GM03348 (cell line): Measurements from ENCODE around the gene HMCN2.

ENCODE experiments used
- DNase-seq: peaks from one replicate; pipeline ENCODE4 v3.0.0; 2012; ENCODE audit warnings: low spot score

HMCN2 gene

DNA sequence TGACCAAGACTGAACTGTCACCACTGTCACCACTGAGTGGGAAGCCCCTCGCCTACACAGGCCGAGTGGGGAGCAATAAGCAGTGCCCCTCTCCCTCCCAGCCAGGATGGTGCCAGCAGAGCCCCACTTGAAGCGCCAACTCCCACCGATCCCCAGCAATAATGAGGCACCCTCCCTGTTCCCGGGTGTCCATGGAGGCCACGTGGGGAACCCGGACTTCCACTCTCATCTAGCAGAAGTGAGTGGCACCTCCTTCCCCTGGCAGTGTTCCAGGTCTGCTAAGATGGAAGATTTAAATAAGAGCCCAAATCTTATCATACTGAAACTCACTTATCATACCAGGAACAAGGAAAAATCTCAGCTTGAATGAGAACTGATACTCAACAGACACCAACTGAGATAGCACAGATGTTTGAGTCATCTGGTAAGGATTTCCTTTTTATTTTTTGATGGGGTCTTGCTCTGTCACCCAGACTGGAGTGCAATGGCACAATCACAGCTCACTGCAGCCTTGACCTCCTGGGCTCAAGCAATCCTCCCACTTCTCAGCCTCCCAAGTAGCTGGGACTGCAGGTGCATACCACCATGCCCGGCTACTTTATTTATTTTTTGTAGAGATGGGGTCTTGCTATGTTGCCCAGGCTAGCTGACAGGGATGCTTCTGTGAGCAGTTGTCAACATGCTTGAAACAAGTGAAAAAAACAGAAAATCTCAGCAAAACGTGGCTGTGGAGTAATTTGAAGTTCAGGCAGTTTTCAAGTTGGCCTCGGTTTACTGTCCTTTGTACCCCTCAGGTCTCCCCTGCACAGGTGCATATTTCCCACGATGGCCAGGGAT, 149.6 kb downstream of the HMCN2 start:
- DNase-seq, result no peak

DNA sequence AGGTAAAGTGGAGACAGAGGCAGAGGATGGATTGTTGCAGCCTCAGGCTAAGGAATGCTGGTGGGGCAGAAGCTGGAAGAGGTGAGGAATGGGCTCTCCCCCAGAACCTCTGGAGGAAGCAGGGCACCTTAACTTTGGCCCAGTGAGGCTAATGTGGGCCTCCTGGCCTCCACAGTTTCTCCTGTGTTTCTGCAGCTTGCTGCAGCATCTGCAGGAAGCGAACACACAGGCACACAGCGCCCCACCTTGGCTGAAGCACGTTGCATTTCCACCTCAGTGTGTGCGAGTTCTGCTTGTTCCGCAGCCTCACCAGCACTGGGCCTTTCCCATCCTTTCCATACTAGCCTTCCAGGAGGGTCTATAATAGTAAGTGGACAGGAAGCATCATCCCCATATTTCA, 152.0 kb downstream of the HMCN2 start:
- no peak for DNase-seq

DNA sequence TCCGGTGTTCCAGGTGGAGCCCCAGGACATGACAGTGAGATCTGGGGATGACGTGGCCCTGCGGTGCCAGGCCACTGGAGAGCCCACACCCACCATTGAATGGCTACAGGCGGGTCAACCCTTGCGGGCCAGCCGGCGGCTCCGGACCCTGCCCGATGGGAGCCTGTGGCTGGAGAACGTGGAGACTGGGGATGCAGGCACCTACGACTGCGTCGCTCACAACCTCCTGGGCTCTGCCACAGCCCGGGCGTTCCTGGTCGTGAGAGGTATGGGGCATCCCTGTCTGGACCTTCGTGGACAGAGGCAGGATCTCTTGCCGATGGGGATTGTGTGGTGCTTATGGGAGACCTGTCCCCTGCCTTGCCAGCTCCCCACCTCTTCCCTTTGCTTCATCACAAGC, 153.2 kb downstream of the HMCN2 start:
- DNase-seq, result no peak

DNA sequence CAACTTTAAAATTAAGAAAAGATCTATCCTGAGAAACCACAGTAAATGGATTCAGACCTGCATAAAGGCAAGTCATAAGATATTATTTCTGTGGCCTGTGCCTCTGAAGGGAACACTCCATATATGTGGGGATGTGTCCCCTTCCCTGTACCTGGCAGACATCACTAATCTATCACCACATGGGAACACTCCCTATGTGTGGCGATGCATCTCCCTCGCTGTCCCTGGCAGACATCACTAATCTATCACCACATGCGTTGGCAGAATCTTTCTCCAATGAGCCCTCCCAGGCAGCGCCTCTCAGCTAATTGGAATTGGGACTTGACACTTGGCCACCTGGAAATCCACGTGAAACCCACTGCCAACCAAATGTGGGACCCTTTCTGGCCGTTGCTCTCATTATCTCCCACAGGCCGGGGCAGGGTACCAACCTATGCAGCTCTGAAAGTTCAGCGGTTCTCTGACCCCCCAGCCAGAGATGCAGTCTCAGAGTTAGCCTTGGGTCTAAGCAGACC, 154.0 kb downstream of the HMCN2 start:
- DNase-seq, result no peak

DNA sequence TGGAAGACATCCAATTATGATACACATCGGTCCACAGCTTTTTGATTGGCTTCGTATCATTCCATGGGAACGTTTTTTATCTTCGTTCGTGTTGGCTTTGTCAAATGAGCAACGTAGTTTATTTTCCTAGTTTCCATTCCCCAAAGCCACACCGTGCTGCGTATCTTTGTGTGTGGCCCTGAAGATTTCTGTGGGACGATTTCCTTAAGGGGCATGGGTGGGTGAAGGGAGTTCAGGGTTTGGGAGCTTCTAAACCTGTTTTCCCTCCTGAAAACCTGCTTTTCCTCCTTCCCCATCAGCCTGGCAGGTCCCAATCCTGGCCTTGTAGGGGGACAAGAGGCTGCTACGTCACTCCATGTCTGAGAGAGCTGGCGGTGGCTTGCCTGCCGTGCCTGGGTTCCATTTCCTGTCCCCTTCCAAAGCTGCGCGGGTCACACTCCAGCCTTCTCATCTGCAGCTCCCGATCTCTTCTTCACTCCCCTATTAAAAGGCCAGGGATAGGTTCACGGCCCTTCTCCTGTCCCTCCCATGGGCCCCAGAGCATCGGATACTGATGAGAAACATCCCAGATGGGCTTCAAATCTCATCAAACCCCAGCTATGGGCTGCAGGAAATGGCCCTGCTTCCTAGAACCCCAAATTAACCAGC, 155.7 kb downstream of the HMCN2 start:
- no peak for DNase-seq

DNA sequence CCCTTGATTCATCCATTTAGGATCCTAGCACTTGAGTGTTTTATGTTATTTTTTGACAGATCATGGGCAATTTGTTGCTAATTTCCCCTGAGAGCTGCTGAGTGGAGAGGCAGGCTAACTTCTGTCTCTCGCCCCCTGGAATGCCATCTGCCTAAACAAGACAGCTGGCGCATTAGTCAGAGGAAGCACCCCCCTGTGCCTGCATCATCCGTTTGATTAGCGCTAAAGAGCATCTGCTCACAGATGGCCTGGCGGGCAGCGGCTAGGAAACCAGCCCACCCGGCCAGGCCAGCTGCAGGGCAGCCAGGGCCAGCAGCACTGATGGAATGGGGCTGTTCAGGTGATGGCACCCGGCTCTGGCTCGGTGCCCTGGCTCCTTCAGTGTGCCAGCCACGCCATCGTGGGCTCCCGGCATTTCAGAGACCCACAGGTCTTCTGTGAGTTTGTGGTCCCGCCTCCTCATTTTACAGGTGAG, 156.3 kb downstream of the HMCN2 start:
- DNase-seq, result no peak

DNA sequence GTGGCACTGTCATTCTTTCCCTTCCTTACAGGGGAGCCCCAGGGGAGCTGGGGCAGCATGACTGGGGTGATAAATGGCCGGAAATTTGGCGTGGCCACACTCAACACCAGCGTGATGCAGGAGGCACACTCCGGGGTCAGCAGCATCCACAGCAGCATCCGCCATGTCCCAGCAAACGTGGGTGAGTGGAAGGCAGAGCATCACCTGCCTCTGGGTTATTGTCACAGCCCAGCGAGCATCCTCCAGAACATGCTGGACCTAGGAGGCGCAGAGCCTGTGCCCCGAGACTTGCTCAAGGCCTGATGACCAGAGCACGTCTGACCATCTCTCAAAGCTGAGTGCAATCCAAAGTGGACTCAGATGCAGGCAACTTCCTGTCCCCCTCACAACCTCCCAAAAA, 157.0 kb downstream of the HMCN2 start:
- no peak for DNase-seq

DNA sequence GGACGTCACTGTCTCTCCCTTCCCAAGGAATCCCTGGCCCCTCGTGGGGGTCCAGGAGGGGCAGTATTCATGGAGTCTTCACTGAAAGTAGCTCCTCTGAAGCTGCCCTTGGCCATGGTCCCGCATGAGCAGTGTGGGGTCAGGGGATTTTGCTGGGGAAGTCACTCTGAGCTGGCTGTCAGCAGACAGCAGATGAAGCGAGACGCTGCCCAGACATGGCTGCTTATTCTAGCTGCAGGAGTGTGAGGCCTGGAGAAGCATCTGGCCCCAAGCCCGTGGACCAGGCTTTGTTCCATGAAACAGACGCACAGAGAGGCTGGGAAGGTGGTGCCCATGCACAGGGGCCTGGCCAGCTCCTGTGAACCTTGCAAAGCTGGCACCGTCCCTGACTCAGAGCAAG, 157.7 kb downstream of the HMCN2 start:
- DNase-seq, result no peak

DNA sequence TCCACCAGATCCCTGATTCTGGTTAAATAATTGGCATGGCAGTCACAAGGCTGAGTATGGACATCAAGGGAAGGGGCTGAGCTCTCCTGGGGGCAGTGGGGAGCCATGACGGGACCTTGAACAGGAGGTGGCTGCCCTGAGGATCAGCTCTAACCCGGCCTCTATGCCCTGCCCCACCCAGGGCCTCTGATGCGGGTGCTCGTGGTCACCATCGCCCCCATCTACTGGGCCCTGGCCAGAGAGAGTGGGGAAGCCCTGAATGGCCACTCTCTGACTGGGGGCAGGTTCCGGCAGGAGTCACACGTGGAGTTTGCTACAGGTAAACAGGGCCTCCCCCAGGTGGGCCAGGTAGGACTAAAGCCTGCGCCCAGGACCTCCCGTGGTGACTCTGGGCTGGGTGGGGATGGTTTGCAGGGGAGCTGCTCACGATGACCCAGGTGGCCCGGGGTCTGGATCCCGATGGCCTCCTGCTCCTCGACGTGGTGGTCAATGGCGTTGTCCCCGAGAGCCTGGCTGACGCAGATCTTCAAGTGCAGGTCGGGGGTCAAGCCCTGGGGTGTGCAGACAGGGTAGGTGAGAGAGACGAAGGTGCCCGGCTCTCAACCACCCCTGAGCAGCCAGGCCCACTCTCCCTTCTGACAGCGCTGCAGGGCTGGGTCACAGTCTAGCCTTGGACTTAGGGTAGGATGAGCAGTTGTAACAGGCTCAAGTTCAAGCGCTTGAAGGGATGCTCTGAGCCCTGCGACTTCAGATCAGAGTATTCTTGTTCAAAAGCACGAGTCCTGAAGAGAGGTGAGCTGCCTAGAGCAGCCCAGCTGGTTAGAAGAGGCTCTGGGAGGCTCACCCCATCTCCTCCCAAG, 159.3 kb downstream of the HMCN2 start:
- DNase-seq, result no peak

DNA sequence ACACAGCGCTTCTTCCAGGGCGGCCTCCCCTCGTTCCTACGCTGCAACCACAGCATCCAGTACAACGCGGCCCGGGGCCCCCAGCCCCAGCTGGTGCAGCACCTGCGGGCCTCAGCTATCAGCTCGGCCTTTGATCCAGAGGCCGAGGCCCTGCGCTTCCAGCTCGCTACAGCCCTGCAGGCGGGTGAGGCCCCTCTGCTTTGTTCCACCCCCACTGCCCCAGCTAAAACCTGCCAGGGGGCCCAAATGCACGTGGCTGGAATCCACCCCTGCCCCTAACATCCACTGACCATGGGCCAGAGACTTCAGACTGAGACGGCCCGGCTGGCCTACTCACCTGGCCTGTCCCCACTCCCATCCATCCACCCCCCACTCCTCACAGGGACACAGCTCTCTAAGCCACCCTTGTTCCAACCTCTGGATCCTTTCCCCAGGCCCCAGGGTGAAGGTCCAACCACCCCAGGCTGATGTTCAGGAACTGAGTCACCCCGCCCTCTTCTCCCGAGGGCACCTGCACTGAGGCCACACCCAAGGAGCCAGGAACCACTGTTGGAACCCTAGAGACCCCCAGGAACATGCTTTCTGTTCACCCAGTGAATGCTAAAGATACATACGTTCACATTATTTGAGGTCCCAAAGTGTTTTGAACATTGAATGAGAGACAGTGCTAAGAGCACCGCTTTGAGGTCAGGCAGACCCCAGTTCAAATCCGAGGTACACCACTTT, 160.3 kb downstream of the HMCN2 start:
- no peak for DNase-seq

DNA sequence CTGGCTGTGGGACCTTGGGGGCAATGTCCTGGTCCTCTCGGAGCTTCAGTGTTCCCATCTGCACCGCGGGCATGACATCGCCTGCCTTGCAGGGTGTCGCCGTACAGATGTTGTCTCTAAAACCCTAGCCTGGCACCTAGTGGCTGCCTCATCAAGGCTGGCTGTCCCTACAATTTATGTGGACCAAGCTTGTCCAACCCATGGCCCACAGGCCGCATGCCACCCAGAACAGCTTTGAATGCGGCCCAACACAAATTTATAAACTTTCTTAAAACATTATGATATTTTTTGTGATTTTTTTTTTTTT, 160.9 kb downstream of the HMCN2 start:
- DNase-seq, result no peak

DNA sequence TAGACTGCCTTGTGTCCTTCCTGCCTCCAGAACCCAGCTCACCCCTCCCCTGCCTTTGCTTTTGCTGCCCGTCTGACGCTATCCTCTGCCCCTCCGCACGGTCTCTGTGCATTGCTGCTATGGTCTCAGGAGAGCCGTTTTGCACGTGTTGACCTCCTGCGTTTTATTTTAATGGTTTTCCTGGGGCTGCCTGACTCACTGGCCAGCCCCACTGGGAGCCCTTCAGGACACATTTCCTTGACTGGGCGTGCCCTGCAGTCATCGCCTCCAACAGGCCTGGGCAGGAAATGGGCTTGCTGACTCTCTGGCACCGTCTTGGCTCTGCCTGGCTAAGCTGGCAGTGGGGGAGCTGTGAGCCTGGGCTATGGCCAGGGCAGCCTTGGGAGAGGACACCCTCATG, 161.3 kb downstream of the HMCN2 start:
- peak; percentile 75 for DNase-seq

DNA sequence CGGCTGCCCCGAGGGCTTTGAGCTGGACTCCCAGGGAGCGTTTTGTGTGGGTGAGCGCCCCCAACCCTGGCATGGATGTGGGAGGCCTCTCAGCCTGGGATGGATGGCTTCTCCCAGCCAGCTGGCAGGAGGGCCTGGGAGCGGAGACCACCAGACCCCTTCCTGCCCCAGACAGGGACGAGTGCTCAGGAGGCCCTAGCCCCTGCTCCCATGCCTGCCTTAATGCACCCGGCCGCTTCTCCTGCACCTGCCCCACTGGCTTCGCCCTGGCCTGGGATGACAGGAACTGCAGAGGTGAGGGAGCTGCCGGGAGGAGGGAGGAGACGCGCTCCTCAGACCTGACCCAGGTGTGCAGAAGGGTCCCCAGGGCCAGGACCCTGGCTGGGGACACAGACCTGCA, 161.8 kb downstream of the HMCN2 start:
- DNase-seq, result no peak

DNA sequence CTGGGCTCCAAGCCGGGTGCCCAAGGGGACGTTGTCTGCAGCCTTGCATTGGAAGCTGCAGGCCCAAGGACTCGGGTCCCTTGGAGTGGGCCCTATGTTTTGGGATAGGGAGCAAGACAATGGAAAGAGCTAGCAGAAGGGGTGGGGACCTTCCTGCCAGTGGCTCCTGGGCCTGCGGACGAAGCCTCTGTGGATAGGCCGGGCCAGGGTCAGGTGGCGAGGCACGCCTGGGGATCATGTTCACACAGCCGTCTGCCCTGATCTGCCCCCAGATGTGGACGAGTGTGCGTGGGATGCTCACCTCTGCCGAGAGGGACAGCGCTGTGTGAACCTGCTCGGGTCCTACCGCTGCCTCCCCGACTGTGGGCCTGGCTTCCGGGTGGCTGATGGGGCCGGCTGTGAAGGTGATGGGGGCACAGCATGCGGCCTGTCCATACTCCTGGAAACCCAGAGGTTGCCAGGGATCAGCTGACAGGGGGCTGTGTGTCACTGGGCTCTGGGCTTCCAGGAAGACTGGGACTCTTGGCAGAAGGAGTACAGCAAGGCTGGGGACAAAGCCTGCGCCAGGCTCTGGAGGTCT, 162.6 kb downstream of the HMCN2 start:
- DNase-seq, result no peak

DNA sequence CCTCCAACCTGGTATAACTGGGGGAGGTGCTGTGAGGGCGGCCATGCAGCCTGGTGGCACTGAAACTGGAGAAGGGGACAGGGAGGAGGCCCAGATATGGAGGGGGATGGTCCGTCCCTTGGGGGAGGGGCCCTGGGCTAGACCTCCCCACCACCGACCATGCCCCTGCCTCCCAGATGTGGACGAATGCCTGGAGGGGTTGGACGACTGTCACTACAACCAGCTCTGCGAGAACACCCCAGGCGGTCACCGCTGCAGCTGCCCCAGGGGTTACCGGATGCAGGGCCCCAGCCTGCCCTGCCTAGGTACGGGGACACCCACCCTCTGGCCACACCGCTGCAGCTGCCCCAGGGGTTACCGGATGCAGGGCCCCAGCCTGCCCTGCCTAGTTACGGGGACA, 163.8 kb downstream of the HMCN2 start:
- DNase-seq, result no peak

DNA sequence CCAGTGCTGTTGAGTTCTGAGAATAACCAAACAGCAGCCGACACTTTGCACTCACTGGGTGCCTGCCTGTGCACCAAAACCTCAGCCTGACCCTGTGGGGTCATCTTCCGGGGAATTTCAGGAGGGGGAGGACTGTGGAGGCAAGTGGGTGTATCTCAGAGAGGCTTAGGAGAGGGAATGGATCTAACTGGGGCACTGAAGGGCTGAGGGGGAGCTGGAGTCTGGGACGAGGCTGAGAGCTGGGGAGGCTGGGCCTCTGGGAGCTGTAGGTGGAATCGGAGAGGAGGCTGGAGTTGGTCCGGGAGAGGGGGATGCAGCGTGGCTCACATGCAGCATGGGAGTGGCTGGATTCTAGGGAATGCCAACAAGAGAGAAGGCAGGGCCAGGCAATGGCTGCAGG, 164.3 kb downstream of the HMCN2 start:
- DNase-seq, result no peak

DNA sequence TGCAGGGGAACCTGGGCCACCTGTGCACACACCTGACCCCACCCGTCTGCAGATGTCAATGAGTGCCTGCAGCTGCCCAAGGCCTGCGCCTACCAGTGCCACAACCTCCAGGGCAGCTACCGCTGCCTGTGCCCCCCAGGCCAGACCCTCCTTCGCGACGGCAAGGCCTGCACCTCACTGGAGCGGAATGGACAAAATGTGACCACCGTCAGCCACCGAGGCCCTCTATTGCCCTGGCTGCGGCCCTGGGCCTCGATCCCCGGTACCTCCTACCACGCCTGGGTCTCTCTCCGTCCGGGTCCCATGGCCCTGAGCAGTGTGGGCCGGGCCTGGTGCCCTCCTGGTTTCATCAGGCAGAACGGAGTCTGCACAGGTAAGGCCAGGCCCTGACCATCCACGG, 164.7 kb downstream of the HMCN2 start:
- no peak for DNase-seq

DNA sequence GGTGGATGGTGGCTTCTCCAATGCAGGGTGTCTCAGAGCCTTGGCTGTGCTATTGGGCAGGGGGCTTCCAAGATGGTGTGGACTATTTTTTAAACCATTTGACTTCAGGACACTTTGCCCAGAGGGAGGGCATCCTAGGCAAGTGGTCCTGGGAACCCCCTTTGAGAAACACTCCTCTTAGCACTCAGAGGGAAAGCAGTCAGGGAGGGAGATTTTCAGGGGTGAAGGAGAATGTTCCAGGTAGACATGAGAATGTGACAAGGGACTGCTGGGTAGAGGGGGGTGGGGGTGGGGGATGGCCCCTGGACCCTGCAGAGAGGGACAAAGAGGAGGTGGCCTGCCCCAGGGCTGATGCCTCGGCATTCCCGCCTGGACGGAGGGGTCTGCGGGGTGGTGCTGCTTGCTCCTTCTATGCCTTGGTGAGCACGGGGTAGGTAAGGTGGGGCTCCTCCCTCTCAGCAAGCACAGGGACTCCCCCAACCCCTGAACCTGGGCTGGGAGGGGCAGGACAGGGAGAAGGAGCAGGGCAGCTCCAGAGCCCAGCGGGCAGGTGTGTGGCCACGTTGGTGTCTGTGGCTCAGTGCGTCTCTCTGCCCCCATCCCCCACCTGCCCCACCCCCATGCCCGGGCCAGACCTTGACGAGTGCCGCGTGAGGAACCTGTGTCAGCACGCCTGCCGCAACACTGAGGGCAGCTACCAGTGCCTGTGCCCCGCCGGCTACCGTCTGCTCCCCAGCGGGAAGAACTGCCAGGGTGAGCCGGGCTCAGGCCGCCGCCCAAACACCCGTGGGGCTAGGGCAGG, 165.4 kb downstream of the HMCN2 start:
- no peak for DNase-seq

DNA sequence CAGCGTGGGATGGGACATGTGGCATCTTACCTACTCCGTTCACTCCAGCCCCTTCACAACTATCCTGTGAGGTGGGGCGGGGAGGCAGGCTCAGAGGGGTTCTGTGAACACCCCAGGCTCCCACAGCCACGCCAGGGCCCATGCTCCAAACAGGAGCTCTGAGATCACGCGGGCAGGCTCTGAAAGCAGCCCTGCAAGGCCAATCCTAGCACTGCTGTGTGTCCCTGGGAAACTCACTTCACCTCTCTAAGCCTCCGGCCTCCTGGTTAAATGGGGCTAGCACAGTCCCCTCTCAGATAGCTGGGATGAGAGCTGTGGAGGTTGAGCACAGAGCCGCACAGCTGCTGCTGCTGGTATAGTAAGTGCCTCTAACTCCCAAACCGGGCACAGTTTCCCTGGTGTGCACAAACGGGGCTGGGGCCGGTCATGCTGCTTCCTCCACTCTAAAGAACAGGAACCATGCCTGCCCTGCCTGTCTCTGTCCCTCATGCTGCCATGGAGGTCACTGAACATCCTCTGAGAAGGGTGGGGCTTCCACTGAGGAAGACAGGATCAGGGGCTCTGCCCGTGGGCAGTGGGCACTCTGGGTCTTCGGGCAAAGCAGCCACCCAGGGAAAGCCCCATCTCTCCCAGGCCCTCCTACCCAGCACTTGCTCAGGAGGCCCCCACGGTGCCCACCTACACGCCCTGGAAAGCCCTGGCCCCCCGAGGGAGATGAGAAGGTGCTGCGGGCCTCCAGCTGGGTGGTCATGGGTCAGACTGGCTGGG, 166.2 kb downstream of the HMCN2 start:
- DNase-seq, result no peak

DNA sequence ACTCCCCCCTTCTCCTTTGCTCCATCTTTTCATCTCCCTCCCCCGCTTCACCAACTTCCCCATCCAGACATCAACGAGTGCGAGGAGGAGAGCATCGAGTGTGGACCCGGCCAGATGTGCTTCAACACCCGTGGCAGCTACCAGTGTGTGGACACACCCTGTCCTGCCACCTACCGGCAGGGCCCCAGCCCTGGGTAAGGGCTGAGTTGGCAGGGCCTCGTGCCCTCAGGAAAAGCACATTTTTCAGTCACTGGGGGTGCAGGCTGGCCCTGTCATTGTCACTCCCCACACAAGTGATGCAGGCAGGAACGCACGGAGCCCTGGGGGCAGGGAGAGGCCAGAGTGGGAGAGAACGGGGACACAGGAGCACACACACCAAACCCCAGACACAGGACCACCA, 166.8 kb downstream of the HMCN2 start:
- no peak for DNase-seq
